Keratinocyte (primary cell): ENCODE results near the gene POU3F1. TPM values are rescaled to one million over a fixed set of nuclear protein-coding genes. Genes with fewer than 3 reads are reported as not detected.
A peak's percentile ranks its signal among the peaks of the same experiment; 100 is the strongest.

Source experiments
- DNase-seq: peaks from one replicate; pipeline ENCODE4 v3.0.0-alpha.2; 2011; ENCODE audit warnings: low read depth, missing footprints, low spot score
- FAIRE-seq: peaks from 2 replicates; lab custom pipeline; 2011; peaks lifted over from hg19 to GRCh38; lab: Jason Lieb, UNC
- H2AFZ ChIP-seq: 2 replicates; pipeline ENCODE4 v1.6.0; 2012; ENCODE audit warnings: low read length, control low read depth, inconsistent platforms; ENCODE audit not compliant: control insufficient read depth
- H3K27ac ChIP-seq: 2 replicates; pipeline ENCODE4 v1.5.1; 2011; ENCODE audit warnings: low read length; ENCODE audit not compliant: control insufficient read depth, insufficient read depth
- H3K27me3 ChIP-seq: 3 replicates; pipeline ENCODE4 v1.6.0; 2011; ENCODE audit warnings: low read length; ENCODE audit not compliant: control insufficient read depth, insufficient read depth; ENCODE audit errors: extremely low read depth
- H3K36me3 ChIP-seq, 2 experiments: 2 replicates in 1 of 2; 3 replicates in 1 of 2; pipeline ENCODE4 v1.5.1; 2011; ENCODE audit warnings: low read length in 2 of 2, mild to moderate bottlenecking in 1 of 2; ENCODE audit not compliant: control insufficient read depth in 2 of 2, insufficient read depth in 2 of 2; ENCODE audit errors: extremely low read depth in 1 of 2
- H3K4me1 ChIP-seq: 3 replicates; pipeline ENCODE4 v1.5.1; 2011; ENCODE audit warnings: low read length; ENCODE audit not compliant: control insufficient read depth, insufficient read depth; ENCODE audit errors: extremely low read depth
- H3K4me2 ChIP-seq: 3 replicates; pipeline ENCODE4 v1.6.0; 2011; ENCODE audit warnings: low read depth, low read length; ENCODE audit not compliant: control insufficient read depth, insufficient read depth; ENCODE audit errors: extremely low read depth
- H3K4me3 ChIP-seq, 3 experiments: fragments of 200-600 bp in 1 of 3; sonication (generic) in 1 of 3; 2 replicates in 2 of 3; 3 replicates in 1 of 3; pipeline ENCODE4 v1.5.1; 2011 to 2016; ENCODE audit warnings: low read length in 3 of 3, mild to moderate bottlenecking in 3 of 3, control low read depth in 2 of 3, inconsistent platforms in 1 of 3, low read depth in 1 of 3, mixed read lengths in 1 of 3, mixed run types in 1 of 3, moderate library complexity in 1 of 3; ENCODE audit not compliant: control insufficient read depth in 2 of 3, insufficient read depth in 2 of 3; ENCODE audit errors: extremely low read depth in 1 of 3
- H3K79me2 ChIP-seq: 2 replicates; pipeline ENCODE4 v1.6.0; 2012; ENCODE audit warnings: low read length; ENCODE audit not compliant: control insufficient read depth, insufficient read depth
- H3K9ac ChIP-seq: 3 replicates; pipeline ENCODE4 v1.6.0; 2011; ENCODE audit warnings: low read length; ENCODE audit not compliant: control insufficient read depth, insufficient read depth; ENCODE audit errors: extremely low read depth
- H3K9me1 ChIP-seq: 3 replicates; pipeline ENCODE4 v1.6.0; 2011; ENCODE audit warnings: low read length; ENCODE audit not compliant: control insufficient read depth, insufficient read depth; ENCODE audit errors: extremely low read depth
- H3K9me3 ChIP-seq: 2 replicates; pipeline ENCODE4 v1.5.1; 2012; ENCODE audit warnings: low read depth, low read length; ENCODE audit not compliant: control insufficient read depth
- H4K20me1 ChIP-seq: 3 replicates; pipeline ENCODE4 v1.6.0; 2011; ENCODE audit warnings: low read length; ENCODE audit not compliant: control insufficient read depth, insufficient read depth; ENCODE audit errors: extremely low read depth
- CTCF ChIP-seq, 3 experiments: IDR thresholded peaks in 1 of 3; conservative IDR thresholded peaks in 1 of 3; optimal IDR thresholded peaks in 1 of 3; 2 replicates in 2 of 3; 3 replicates in 1 of 3; pipeline versions ENCODE3 to v1.5.1; 2011; ENCODE audit warnings: low read length in 3 of 3, mild to moderate bottlenecking in 3 of 3, moderate library complexity in 2 of 3, control low read depth in 1 of 3, inconsistent platforms in 1 of 3; ENCODE audit not compliant: insufficient read depth in 2 of 3; ENCODE audit errors: extremely low read depth in 1 of 3
- EZH2 ChIP-seq: IDR thresholded peaks from one replicate; pipeline ENCODE4 v1.6.1; 2012; ENCODE audit warnings: inconsistent platforms, mild to moderate bottlenecking, low read length, moderate library complexity
- dilution Hi-C: fragments of 300-500 bp; cut with MboI; formaldehyde crosslinking; loops from one replicate; pipeline ENCODE4 v1.7.0; 2020; ENCODE audit warnings: low sequenced_read_pairs; ENCODE audit not compliant: extremely low pct_ligation_motif_present
- polyA plus RNA-seq, 5 experiments: library from polyadenylated mRNA; depleted of rRNA in 3 of 5; stranded (reverse) in 3 of 5; stranded (forward) in 1 of 5; unstranded in 1 of 5; fragments of >200 nt; gene quantifications; 1 replicate in 1 of 5; 2 replicates in 3 of 5; 3 replicates in 1 of 5; pipeline versions ENCODE4 v1.2.1 to v1.2.3, GENCODE V29; 2011 to 2012; ENCODE audit warnings: missing spikeins in 2 of 5, low read depth in 1 of 5, low replicate concordance in 1 of 5

The POU3F1 gene
- polyA plus RNA-seq, 1 donor (not counting 4 experiments of a cell fraction or from before 2014, with no cell fraction given), result 0.59 TPM

- H3K4me3 ChIP-seq, result no peak overlapping the region
- H4K20me1 ChIP-seq, result no peaks in the 10 kb centered on the region
- no peaks in the 10 kb centered on the region for H3K9me1 ChIP-seq
- TF ChIP-seq CTCF (optimal IDR thresholded peaks at IDR 0.05 in 1 of 3, IDR thresholded peaks at IDR 0.05 in 1 of 3, conservative IDR thresholded peaks at IDR 0.05 in 1 of 3; ENCODE audit: extremely low read depth in 1 of 3, insufficient read depth in 2 of 3, low read length in 3 of 3) (no peak), EZH2 (no peak)
- dilution Hi-C loops, result no loop called here
- FAIRE-seq (peak; percentile 64), DNase-seq (no peak)
- peaks cover 3% of the 10 kb centered on the region for H3K27me3 ChIP-seq
- peaks cover 35% of the 10 kb centered on the region for H3K4me1 ChIP-seq
- no peaks in the 10 kb centered on the region for H3K36me3 ChIP-seq
- H3K9me3 ChIP-seq, result no peaks in the 10 kb centered on the region
- peaks cover 6% of the 10 kb centered on the region for H3K79me2 ChIP-seq
- H3K27ac ChIP-seq, result no peak overlapping the region
- peak overlapping the region; percentile 23 for H3K4me2 ChIP-seq
- H2AFZ ChIP-seq, result no peak overlapping the region
- H3K9ac ChIP-seq, result no peak overlapping the region
Measured at GRCh38 chr1:38051079-38051543, 4.5 kb upstream of the POU3F1 start.

- Histone ChIP-seq H3K4me2 (no peak overlapping the region), H3K27me3 (peaks cover 9% of the 10 kb centered on the region), H3K27ac (no peak overlapping the region), H3K4me3 (no peak overlapping the region), H3K4me1 (peaks cover 36% of the 10 kb centered on the region), H4K20me1 (no peaks in the 10 kb centered on the region), H3K9me3 (no peaks in the 10 kb centered on the region), H3K36me3 (no peaks in the 10 kb centered on the region), H3K9ac (no peak overlapping the region), H3K9me1 (no peaks in the 10 kb centered on the region), H3K79me2 (peaks cover 6% of the 10 kb centered on the region), H2AFZ (no peak overlapping the region)
- FAIRE-seq, result no peak
- DNase-seq, result no peak
- dilution Hi-C loops, result no loop called here
- TF ChIP-seq EZH2 (no peak), CTCF (optimal IDR thresholded peaks at IDR 0.05 in 1 of 3, IDR thresholded peaks at IDR 0.05 in 1 of 3, conservative IDR thresholded peaks at IDR 0.05 in 1 of 3; ENCODE audit: extremely low read depth in 1 of 3, insufficient read depth in 2 of 3, low read length in 3 of 3) (peak in 1 of 3 experiments; percentile 0)
Measured at GRCh38 chr1:38050397-38051078, 3.9 kb upstream of the POU3F1 start.
